Heart left ventricle (tissue), 13 donors: ENCODE data around the gene ENPP6.

Experiments
- POLR2A ChIP-seq, 2 donors: fragments of 450-650 bp; IDR thresholded peaks; one replicate each; pipeline ENCODE4 v1.6.1; 2017; ENCODE audit warnings: antibody characterized with exemption in 2 of 2, mild to moderate bottlenecking in 2 of 2, moderate library complexity in 2 of 2
- TF ChIP-seq, protein P1 (sequence below), 12 donors: fragments of 200-600 bp; sonication (generic) in 4 of 12; IDR thresholded peaks; one replicate each; pipeline versions ENCODE4 v1.5.0 to v1.8.0; 2018 to 2022; ENCODE audit warnings: antibody characterized with exemption in 12 of 12, mild to moderate bottlenecking in 5 of 12
- donor health status: ischemic (EF 13 %, LVEDD 7.1; RV severe dilation, severe dysfunction).
- donor health status: DM: no; HTN: yes; CAD: no.
- donor health status: DM: no; HTN: no; CAD: no.
- donor health status: ischemic (EF 25% LVEDD 6.9; RV normal size, moderate dysfunction).
- donor health status: ischemic (EF 25% LVEDD 5.7; RV mildly dilated, moderate dysfunction).
- donor health status: ischemic (EF 35%, LVEDD 5.7; RV mildly dilated, moderate dysfunction).
- donor health status: nonischemic (EF 11% LVEDD 7.7; RV severe dilation, severe dysfunction).
- donor health status: DM: yes; HTN: yes; CAD: no.
- donor health status: PGD.
- donor health status: ischemic (EF 29% LVEDD 5.4; RV normal size, mild dysfunction).
- donor health status: nonischemic (EF 23%, LVEDD 6.1; RV moderate dilation, normal function).

DNA sequence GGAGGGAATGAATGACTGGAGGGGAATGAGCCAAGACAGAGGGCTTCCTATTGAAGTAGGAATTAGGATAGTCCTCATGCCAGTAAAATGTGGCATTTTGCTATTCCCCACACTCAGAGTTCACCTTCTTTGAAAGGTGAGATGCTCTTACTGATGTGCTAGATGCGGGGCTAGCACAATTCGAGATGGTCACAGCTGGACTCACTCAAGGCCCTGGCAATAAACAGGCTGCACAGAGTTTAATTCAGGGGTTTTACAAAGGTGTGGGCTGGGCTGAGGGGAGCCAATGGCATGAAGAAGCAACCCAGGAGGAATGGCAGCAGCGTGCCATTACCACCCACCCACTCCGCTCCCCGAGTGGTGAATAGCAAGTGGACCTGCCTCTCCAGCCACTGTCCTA is 55.1 kb downstream of the ENPP6 start:
- no peak for TF ChIP-seq POLR2A (IDR thresholded peaks at IDR 0.05)
- TF ChIP-seq, protein P1, sequence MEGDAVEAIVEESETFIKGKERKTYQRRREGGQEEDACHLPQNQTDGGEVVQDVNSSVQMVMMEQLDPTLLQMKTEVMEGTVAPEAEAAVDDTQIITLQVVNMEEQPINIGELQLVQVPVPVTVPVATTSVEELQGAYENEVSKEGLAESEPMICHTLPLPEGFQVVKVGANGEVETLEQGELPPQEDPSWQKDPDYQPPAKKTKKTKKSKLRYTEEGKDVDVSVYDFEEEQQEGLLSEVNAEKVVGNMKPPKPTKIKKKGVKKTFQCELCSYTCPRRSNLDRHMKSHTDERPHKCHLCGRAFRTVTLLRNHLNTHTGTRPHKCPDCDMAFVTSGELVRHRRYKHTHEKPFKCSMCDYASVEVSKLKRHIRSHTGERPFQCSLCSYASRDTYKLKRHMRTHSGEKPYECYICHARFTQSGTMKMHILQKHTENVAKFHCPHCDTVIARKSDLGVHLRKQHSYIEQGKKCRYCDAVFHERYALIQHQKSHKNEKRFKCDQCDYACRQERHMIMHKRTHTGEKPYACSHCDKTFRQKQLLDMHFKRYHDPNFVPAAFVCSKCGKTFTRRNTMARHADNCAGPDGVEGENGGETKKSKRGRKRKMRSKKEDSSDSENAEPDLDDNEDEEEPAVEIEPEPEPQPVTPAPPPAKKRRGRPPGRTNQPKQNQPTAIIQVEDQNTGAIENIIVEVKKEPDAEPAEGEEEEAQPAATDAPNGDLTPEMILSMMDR (IDR thresholded peaks at IDR 0.05), result no peak
